ENCODE measurements around the gene TMEM179. TPM values are rescaled to one million over a fixed set of nuclear protein-coding genes. Genes with fewer than 3 reads are reported as not detected.

Gene TMEM179
- total and polyA plus RNA-seq, 9 donors: 0.19 to 0.30 (median 0.22) TPM; not detected in 6

- Histone ChIP-seq H3K4me1 (ENCODE audit: insufficient read depth) (no peaks in the 10 kb centered on the region), H3K9me3 (no peaks in the 10 kb centered on the region), H3K4me3 (no peak overlapping the region), H3K27me3 (no peaks in the 10 kb centered on the region), H3K27ac (no peak overlapping the region), H3K36me3 (no peaks in the 10 kb centered on the region)
- TF ChIP-seq EP300 (IDR thresholded peaks at IDR 0.05) (no peak), POLR2A (IDR thresholded peaks at IDR 0.05) (no peak)
- TF ChIP-seq, protein P1, sequence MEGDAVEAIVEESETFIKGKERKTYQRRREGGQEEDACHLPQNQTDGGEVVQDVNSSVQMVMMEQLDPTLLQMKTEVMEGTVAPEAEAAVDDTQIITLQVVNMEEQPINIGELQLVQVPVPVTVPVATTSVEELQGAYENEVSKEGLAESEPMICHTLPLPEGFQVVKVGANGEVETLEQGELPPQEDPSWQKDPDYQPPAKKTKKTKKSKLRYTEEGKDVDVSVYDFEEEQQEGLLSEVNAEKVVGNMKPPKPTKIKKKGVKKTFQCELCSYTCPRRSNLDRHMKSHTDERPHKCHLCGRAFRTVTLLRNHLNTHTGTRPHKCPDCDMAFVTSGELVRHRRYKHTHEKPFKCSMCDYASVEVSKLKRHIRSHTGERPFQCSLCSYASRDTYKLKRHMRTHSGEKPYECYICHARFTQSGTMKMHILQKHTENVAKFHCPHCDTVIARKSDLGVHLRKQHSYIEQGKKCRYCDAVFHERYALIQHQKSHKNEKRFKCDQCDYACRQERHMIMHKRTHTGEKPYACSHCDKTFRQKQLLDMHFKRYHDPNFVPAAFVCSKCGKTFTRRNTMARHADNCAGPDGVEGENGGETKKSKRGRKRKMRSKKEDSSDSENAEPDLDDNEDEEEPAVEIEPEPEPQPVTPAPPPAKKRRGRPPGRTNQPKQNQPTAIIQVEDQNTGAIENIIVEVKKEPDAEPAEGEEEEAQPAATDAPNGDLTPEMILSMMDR (IDR thresholded peaks at IDR 0.05): no peak
- 70 to 73% (median 73%) methylated on average over 29 to 33 of the region's 33 CpGs for WGBS, 3 donors
- intact Hi-C loops (cut with DNase I): no loop called here
- peak in 2 of 5 donors; percentile 8 to 25 for DNase-seq
Observed at GRCh38 chr14:104551851-104552737, 52.5 kb downstream of the TMEM179 start.

GRCh38 chr14:104550861-104551728 is 53.5 kb downstream of the TMEM179 start:
- no peak overlapping the region for H3K4me3 ChIP-seq
- no peak overlapping the region for H3K27ac ChIP-seq
- no peaks in the 10 kb centered on the region for H3K27me3 ChIP-seq
- 64 to 73% (median 71%) methylated on average over 24 of the region's 24 CpGs for WGBS, 3 donors
- H3K4me1 ChIP-seq (ENCODE audit: insufficient read depth): no peaks in the 10 kb centered on the region
- H3K36me3 ChIP-seq: no peaks in the 10 kb centered on the region
- peak in 1 of 5 donors; percentile 4 for DNase-seq
- TF ChIP-seq, protein P1 (IDR thresholded peaks at IDR 0.05): no peak
- no peak for TF ChIP-seq EP300 (IDR thresholded peaks at IDR 0.05)
- no peak for TF ChIP-seq POLR2A (IDR thresholded peaks at IDR 0.05)
- H3K9me3 ChIP-seq: no peaks in the 10 kb centered on the region
- intact Hi-C loops (cut with DNase I): no loop called here

- no peaks in the 10 kb centered on the region for H3K27me3 ChIP-seq
- 81 to 87% (median 84%) methylated on average over 13 of the region's 13 CpGs for WGBS, 3 donors
- no peaks in the 10 kb centered on the region for H3K36me3 ChIP-seq
- no peak overlapping the region for H3K4me3 ChIP-seq
- H3K4me1 ChIP-seq (ENCODE audit: insufficient read depth): no peaks in the 10 kb centered on the region
- no peaks in the 10 kb centered on the region for H3K9me3 ChIP-seq
- TF ChIP-seq EP300 (IDR thresholded peaks at IDR 0.05): no peak
- TF ChIP-seq POLR2A (IDR thresholded peaks at IDR 0.05): no peak
- TF ChIP-seq, protein P1 (IDR thresholded peaks at IDR 0.05): no peak
- intact Hi-C loops (cut with DNase I): no loop called here
- H3K27ac ChIP-seq: no peak overlapping the region
- peak in 1 of 5 donors; percentile 1 for DNase-seq
Observed at GRCh38 chr14:104550340-104550860, 54.2 kb downstream of the TMEM179 start.

Data from ovary (tissue), 9 donors.